Fibroblast of lung (primary cell): ENCODE results near the gene LGR4.

Source experiments
- EZH2 ChIP-seq: IDR thresholded peaks from 2 replicates; pipeline ENCODE4 v1.5.1; 2012; ENCODE audit warnings: low read length, control low read depth, mild to moderate bottlenecking; ENCODE audit errors: missing control alignments
- TF ChIP-seq, protein P1 (sequence below), 2 donors: IDR thresholded peaks in 1 of 2; conservative IDR thresholded peaks in 1 of 2; 1 replicate in 1 of 2; 2 replicates in 1 of 2; pipeline ENCODE4 v1.5.1; 2011 to 2012; ENCODE audit warnings: low read length in 2 of 2, control low read depth in 1 of 2, inconsistent platforms in 1 of 2, low read depth in 1 of 2, mild to moderate bottlenecking in 1 of 2

DNA sequence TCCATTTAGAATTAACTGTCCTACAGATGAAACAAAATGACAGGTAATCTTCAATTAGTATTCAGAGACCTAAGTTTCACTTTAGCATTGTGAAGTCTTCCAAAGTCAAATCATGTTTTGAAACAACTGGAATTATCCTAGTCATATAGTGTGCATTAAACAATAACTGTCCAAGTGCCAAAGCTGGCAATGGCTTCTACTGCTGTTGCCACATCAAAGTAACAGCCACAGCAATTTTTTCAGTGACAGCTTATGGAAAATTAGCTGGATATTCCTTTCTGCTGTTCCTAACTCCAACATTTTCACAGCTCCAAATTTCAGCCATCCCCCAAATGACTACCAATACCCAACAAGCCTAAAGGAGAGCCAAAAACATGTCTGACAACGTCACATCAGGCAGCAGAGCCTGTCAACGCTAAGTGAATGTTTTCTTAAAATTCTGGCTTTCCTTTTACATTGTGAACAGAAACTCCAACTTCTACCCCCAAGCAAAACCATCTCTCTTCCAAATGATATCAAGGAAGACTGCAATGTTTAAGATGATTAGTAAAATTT, 64.3 kb downstream of the LGR4 start:
- TF ChIP-seq, protein P1, sequence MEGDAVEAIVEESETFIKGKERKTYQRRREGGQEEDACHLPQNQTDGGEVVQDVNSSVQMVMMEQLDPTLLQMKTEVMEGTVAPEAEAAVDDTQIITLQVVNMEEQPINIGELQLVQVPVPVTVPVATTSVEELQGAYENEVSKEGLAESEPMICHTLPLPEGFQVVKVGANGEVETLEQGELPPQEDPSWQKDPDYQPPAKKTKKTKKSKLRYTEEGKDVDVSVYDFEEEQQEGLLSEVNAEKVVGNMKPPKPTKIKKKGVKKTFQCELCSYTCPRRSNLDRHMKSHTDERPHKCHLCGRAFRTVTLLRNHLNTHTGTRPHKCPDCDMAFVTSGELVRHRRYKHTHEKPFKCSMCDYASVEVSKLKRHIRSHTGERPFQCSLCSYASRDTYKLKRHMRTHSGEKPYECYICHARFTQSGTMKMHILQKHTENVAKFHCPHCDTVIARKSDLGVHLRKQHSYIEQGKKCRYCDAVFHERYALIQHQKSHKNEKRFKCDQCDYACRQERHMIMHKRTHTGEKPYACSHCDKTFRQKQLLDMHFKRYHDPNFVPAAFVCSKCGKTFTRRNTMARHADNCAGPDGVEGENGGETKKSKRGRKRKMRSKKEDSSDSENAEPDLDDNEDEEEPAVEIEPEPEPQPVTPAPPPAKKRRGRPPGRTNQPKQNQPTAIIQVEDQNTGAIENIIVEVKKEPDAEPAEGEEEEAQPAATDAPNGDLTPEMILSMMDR (conservative IDR thresholded peaks at IDR 0.05 in 1 of 2, IDR thresholded peaks at IDR 0.05 in 1 of 2; ENCODE audit: low read depth in 1 of 2, low read length in 2 of 2) = no peak
- no peak for TF ChIP-seq EZH2
